ENCODE results near the gene ALDH3A1. TPM values are rescaled to one million over a fixed set of nuclear protein-coding genes. Genes with fewer than 3 reads are reported as not detected.

Gene ALDH3A1
- total RNA-seq, 6 experiments from 2014 or later = 0.26 to 13.8 (median 1.7) TPM

DNA sequence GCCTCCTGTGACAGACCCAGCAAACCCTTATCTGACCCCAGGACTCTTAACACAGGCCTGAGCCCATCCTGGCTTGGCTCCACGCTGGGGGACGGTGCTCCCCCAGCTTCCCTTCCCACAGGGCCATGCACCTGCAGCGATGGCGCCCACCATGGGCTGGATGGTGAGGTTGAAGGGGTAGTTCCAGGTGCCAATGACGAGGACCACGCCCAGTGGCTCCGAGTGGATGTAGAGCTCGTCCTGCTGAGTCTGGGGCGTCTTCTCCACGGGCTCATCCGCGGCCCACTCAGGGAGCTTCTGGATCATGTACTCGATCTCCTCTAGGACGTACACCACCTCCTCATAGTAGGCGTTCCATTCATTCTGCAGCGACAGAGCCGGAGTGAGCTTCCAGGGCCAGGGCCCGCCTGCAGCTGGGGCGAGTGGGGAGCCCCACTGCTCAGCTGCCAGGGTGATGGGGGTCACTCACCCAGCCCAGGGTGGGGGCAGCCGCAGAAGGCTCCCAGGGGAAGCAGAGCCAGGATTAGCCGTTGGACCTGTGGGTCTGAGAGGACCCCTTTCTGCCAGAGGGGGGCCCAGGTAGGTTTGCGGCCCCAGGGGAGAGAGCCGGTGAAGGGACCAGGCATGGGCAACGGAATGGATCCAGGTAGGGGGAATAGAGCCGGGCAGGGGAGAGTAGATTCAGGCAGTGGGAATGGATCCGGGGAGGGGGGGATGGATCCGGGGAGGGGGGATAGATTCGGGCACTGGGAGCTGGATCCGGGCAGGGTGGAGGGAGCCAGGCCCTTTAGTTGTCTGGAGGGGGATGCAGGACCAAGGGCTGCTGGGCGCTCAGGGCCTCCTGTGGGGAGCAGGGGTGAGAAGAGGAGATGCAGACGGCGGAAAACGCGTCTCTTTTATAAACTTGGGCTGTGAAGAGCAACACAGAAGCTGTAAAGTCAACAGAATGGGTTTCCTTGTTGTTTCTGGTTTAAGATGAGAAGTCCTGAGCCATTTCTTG is 4.7 kb downstream of the ALDH3A1 start:
- Histone ChIP-seq H3K27ac (no peak overlapping the region), H3K4me3 (no peak overlapping the region), H3K9me3 (no peaks in the 10 kb centered on the region), H3K4me1 (peaks cover 0 to 12% (median 2%) of the 10 kb centered on the region in 4 donors), H3K27me3 (no peaks in the 10 kb centered on the region), H3K36me3 (no peaks in the 10 kb centered on the region)
- 81% methylated on average over 8 of the region's 34 CpGs for WGBS (ENCODE audit: insufficient coverage, low coverage, low lambda C conversion rate, missing lambda C conversion rate)
- no peak for DNase-seq
- ATAC-seq = no peak
- no peak for TF ChIP-seq POLR2A (IDR thresholded peaks at IDR 0.05)
- no peak for TF ChIP-seq CTCF (IDR thresholded peaks at IDR 0.05)
- intact Hi-C loops (cut with DNase I) = no loop called here

DNA sequence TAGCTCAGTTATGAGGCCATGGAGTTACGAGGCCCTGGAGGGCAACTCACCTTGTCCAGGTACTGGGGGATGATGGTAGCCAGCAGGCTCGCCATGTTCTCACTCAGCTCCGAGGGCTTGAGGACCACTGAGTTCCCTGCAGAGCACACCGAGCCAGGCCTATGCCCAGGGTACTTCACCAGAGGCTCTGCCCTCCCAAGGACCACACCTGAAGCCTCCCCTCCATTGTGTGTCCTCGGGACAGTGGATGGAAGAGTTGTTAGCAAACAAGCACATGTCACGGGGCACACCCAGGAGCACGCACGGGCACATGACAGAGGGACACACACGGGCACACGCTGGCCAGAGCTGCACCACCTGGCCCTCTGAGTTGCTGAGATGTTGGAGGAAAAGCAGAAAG is 5.6 kb downstream of the ALDH3A1 start:
- intact Hi-C loops (cut with DNase I) = no loop called here
- no peak for TF ChIP-seq POLR2A (IDR thresholded peaks at IDR 0.05)
- no peak for TF ChIP-seq CTCF (IDR thresholded peaks at IDR 0.05)
- DNase-seq = no peak

DNA sequence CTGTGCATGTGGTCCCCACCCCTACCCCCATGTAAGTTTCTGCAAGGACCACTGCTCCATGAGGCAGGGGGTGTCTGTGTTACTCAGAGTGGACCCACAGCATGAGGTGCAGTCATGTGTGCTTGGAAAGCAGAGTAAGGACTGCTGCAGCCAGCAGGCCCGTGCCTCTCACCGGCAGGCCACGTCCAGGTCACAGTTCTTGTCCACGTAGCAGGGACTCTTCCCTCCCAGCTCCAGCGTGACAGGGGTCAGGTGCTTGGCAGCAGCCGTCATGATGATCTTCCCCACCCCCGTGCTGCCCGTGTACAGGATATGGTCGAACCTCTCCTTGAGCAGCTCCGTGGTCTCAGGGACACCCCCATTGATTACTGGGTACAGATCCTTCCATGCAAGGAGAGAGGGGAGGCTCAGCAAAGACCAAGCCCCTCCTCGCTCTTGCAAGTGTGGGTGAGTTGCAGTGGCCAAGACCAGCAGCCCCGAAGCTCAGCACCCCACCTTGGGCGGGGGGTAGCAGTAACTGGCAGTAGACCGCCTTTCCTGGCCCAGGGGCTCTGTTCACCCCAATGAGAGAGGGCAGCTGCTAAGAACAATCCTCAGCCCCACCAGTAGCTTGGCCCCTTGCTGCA is 6.2 kb downstream of the ALDH3A1 start:
- TF ChIP-seq POLR2A (IDR thresholded peaks at IDR 0.05) (no peak), CTCF (IDR thresholded peaks at IDR 0.05) (no peak)
- ATAC-seq (peak in 1 of 4 donors; percentile 21), DNase-seq (no peak)
- WGBS (ENCODE audit: insufficient coverage, low coverage, low lambda C conversion rate, missing lambda C conversion rate) = 66% methylated on average over 4 of the region's 14 CpGs
- H3K4me3 ChIP-seq = no peak overlapping the region
- H3K36me3 ChIP-seq = no peaks in the 10 kb centered on the region
- H3K27ac ChIP-seq = no peak overlapping the region
- peaks cover 0 to 6% (median 0%) of the 10 kb centered on the region in 4 donors for H3K4me1 ChIP-seq
- no peaks in the 10 kb centered on the region for H3K9me3 ChIP-seq
- intact Hi-C loops (cut with DNase I) = no loop called here
- no peaks in the 10 kb centered on the region for H3K27me3 ChIP-seq

More for the DNA sequence above, 5.6 kb downstream of the ALDH3A1 start:
- Histone ChIP-seq H3K27me3 (no peaks in the 10 kb centered on the region), H3K9me3 (no peaks in the 10 kb centered on the region), H3K4me3 (no peak overlapping the region), H3K4me1 (peaks cover 0 to 6% (median 0%) of the 10 kb centered on the region in 4 donors), H3K36me3 (no peaks in the 10 kb centered on the region), H3K27ac (no peak overlapping the region)
- 60% methylated on average over 2 of the region's 10 CpGs for WGBS (ENCODE audit: insufficient coverage, low coverage, low lambda C conversion rate, missing lambda C conversion rate)
- ATAC-seq = no peak

DNA sequence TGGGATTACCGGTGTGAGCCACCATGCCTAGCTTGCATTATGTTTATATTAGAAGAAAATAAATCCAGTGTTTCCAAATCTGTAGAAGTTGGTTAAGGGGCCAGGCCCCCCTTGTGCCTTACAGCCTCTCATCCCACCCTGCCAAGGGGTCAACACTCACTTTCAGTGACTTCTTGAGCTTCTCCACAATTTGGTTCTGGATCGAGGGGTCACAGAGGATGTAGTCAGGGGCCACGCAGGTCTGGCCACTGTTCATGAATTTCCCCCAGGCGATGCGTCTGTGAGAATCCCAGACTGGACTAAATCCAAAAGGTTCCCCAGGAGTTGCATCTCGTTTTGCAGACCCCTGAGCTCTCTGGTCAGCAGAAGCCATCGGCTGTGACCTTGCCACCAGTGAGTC is 7.2 kb downstream of the ALDH3A1 start:
- intact Hi-C loops (cut with DNase I) = no loop called here
- TF ChIP-seq POLR2A (IDR thresholded peaks at IDR 0.05) (no peak), CTCF (IDR thresholded peaks at IDR 0.05) (no peak)

More for the DNA sequence above, 7.2 kb downstream of the ALDH3A1 start:
- Histone ChIP-seq H3K9me3 (no peaks in the 10 kb centered on the region), H3K27ac (no peak overlapping the region), H3K27me3 (no peaks in the 10 kb centered on the region), H3K4me3 (no peak overlapping the region), H3K4me1 (peaks cover 0 to 6% (median 0%) of the 10 kb centered on the region in 4 donors), H3K36me3 (no peaks in the 10 kb centered on the region)
- 82% methylated on average over 5 of the region's 7 CpGs for WGBS (ENCODE audit: insufficient coverage, low coverage, low lambda C conversion rate, missing lambda C conversion rate)
- DNase-seq (no peak), ATAC-seq (no peak)

Measured in right lobe of liver (tissue), 6 donors.